SH-SY5Y (cell line): ENCODE data around the gene CCDC149.

Experiments used
- GATA2 ChIP-seq: IDR thresholded peaks from 2 replicates; pipeline ENCODE4 v1.6.1; 2011; ENCODE audit warnings: mild to moderate bottlenecking, low read depth, low read length
- GATA3 ChIP-seq: IDR thresholded peaks from 2 replicates; pipeline ENCODE4 v1.6.1; 2011; ENCODE audit warnings: low read depth, mild to moderate bottlenecking, low read length, moderate library complexity

GRCh38 chr4:24768006-24768405 is 144.8 kb downstream of the CCDC149 start:
- TF ChIP-seq GATA2 (no peak), GATA3 (no peak)
